HL-60/S4 treated with phorbol 12-myristate 13-acetate at 8.2 ng/mL for 4 days and 3 days (cell line): ENCODE results near the gene ZNF366.

ENCODE experiments used
- in situ Hi-C: fragments of 300-500 bp; cut with MboI; formaldehyde crosslinking; loops from 2 replicates; pipeline ENCODE4 v1.15.0; 2022; ENCODE audit warnings: low sequenced_read_pairs

ZNF366 gene

DNA sequence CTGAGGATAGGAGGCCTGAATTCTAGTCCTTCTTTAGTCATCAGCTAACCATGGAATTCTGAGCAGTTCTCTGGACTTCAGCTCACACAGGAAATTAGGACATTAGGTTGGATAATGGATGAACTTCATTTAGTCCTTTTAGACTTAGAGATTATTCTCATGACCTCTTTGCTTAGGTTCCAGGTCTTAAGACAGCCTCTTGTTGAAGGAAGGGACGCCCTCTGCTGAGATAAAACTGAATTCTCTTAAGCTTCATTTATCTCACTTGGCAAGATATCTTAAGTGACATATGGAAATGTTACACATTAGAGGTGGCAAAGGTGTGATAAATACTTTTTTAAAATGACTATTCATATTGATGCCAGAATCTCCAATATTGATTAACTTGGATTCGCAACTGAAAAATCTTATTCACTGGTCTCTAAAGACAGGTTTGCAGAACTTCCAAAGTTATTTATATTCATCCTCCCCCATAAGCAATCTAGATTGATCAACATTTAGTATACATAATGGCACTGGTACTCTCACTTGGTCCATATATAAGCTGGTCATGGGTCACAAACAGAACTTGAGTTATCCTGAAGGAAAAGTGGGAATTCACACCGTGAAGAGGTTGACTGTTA, 16.9 kb upstream of the ZNF366 start:
- in situ Hi-C loops = loop anchor here (25.0 kb wide), 1 partner anchor 162 kb away; no protein-coding TSS in a partner anchor

DNA sequence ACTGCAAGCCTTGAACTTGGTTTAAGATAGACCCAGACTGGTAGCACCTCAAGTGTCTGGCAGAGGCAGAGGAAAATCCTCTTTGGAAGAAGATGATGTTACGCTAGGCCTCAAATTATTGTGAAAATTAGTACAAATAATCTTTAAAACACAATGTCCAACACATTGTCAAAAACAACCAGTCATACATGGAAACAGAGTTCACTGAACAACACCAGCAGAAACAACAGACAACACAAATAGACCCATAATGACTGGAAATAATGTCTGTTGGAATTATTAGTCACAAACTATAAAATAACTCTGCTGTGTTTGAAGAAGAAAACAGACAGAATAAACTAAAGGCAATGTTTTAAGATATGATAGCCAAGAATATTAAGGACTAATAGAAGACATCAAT, 15.4 kb upstream of the ZNF366 start:
- in situ Hi-C loops = loop anchor here (25.0 kb wide), 1 partner anchor 160 kb away; no protein-coding TSS in a partner anchor

DNA sequence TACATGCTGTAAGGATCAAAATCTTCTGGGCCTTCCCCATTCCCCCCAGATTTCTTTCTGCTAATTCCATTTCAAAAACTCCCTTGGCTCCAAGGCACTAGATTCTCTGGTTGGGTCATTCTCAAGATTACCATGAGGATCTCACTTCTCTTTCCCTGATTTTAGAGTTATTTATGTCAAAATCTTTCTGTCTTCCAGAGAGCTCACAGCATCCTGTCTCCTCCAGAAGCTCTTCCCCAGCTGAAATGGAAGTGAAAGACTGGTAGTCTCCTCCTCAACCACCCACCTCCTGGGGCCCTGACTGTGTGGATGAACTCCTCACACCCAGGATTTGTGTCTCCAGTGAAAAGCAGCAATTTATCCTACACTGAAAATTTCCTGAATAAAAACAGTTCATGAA, 11.9 kb upstream of the ZNF366 start:
- in situ Hi-C loops = loop anchor here (25.0 kb wide), 1 partner anchor 157 kb away; no protein-coding TSS in a partner anchor

DNA sequence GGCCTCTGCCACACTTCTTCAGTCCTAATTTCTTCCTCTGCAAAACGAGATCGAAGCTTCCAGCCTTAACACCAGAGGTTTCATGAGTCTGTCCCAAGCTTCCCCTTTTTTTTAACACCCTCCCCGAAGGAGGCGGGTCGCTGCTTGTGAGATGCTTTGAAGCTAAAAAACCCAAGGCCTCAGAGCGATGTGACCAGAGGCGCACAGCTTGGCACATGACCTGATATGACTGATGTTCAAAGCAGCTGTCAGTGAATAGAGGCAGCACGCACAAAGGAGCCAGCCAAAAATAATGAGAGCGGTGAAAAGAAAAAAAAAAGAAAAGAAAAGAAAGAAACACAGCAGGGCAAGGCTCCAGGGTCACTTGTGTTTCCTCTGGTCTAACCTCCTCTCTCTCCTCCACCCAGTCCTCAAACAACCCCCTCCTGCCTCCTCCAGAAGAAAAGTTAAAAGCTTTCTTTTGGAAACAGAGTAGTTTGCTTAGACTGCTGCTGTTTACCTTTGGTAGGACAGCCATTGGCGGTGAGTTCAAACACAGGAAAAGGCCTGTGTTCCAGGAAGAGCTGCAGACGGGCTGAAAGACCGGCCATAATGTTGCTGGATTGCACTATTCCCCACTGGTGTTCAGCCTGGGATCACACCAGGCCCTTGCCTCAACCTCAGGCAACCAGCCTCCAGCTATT, 10.9 kb upstream of the ZNF366 start:
- in situ Hi-C loops = loop anchor here (25.0 kb wide), 1 partner anchor 156 kb away; no protein-coding TSS in a partner anchor

DNA sequence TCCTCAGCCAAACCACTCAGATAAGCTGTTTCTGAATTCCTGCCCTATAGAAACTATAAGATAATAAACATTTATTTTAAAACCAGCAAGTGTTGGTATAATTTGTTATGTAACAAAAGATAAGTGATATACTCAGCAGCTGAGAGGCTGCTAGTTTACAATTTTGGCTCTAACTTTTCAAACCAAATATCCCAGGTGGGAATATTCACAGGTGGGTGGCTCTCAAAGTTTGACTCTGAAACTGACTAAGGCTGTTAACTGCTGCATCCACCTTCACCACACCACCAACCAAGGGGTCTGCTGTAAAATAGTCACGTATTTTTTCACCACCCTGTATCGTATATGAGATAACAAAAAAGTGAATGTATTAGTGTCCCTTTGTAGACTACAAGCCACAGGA, 9.7 kb upstream of the ZNF366 start:
- in situ Hi-C loops = loop anchor here (25.0 kb wide), 1 partner anchor 155 kb away; no protein-coding TSS in a partner anchor

DNA sequence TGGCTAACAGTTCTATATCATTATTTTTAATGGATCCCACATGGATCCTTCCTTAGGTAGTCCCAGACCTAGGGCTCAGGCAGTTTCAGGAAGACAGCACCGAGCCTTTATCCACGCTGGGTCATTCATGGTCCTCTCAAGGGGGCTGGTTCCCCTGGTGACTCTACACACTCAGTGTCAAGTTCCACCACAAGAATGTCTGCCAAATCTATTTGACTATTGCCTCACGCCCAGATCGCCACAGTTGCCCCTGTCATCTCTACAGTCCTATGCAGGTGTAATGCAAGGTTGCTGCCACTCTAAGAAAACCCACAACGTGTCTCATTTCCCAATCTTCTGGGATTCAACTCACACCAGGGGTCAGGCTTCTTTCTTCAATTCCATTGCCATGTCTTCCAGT, 8.0 kb upstream of the ZNF366 start:
- in situ Hi-C loops = loop anchor here (25.0 kb wide), 1 partner anchor 153 kb away; no protein-coding TSS in a partner anchor

DNA sequence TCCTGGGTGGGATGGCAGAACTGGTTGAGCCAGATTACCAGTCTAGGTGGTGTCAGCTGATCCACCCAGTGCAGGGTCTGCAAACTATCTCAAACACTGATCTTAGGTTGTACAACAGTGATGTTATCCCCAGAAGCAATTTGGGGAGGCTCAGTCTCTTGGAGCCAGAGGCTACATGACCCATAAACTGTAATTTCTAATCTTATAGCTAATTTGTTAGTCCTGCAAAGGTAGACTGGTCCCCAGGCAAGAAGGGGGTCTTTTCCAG, 5.3 kb upstream of the ZNF366 start:
- in situ Hi-C loops = loop anchor here (25.0 kb wide), 1 partner anchor 150 kb away; no protein-coding TSS in a partner anchor

DNA sequence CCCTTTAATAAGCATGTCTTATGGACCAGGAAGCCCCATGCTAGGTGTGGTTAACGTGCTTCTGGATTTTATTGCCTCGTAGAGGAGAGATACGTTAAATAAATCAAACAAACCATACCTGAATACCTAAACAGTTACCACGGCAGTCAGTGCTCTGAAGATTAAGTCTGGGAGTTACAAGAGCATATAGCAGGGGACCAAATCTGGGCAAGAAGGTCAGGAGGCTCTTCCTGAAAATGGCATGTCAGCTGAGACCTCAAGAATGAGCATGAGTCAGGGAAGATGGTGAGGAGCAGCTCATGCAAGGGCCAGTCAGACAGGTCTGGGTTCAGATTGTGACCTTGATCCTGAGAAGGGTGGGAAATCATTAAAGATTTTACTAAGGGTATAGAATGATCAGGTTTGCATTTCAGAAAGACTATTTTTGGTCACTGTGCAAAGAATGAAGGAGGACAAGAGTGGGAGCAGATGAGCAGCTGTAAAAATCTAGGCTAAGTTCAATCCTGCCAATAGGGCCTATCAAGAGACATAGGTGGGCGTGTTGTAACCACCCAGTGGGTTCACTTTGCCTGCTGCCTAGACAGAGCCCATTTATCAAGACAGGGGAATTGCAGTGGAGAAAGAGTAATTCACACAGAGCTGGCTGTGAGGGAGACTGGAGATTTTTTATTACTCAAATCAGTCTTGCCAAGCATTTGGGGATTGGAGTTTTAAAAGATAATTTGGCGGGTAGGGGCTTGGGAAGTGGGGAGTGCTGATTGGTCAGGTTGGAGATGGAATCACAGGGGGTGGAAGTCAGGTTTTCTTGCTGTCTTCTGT, 4.8 kb upstream of the ZNF366 start:
- in situ Hi-C loops = loop anchor here (25.0 kb wide), 1 partner anchor 150 kb away; no protein-coding TSS in a partner anchor

DNA sequence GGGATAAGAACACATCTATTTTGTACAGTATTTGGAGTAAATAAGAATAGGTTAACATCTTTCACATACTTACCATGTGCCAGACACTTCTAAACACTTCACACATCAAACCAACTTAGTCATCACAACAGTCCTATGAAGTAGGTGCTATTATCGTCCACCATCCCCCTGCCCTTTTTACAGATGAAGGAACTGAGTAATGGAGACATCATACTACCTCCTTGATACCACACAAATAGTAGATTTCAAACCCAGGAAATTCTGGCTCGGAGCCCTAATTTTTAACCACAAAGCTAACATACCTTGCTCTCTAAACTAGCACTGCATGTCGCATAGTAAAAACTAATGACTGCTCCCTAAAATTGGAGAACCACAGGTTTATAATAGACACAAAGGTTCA, 4.2 kb upstream of the ZNF366 start:
- in situ Hi-C loops = loop anchor here (25.0 kb wide), 1 partner anchor 149 kb away; no protein-coding TSS in a partner anchor

DNA sequence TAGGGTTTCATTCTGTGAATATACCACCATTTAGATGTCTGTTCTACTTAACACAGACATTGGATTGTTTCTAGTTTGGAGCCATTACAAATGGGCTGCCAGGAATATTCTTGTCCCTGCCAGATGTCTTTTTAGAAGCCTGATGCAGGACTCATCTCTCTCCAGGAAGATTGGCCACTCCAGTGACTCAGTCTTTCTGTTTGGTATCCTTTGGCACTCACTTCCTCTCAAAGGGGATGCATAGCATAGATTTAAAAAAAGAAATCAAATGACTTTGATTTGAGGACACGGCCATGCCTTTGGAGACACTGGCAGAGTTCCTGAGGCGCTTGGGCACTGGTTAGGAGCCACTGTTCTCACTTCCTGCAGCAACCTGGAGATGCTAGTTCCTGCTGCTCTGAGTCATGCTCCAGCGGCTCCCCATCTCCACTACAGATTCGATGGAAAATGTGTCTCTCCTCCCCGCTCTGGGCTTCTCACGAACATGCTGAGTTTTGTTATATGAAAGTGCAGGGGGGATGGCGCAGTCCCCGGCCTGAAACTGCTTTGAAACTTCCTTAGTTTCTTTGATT, 3.5 kb upstream of the ZNF366 start:
- in situ Hi-C loops = loop anchor here (25.0 kb wide), 1 partner anchor 148 kb away; no protein-coding TSS in a partner anchor

DNA sequence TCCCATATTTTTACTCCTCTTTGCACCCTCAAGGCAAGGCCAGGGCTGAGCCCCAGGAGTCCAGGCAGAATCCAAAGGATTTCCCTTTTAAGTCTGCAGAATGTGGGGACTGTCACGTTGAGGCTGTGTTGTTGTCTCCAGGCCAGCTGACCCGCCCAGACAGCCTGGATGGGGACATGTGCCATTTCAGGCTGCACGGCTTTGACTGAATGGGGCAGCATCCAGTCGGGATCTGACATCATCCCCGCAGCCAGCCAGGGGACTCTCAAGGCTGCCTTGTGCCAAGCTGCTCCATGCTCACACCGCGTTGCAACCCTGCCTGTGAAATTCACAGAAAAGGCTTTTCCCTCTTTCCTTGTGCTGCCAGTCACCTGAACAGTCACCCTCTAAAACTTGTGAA, 2.2 kb upstream of the ZNF366 start:
- in situ Hi-C loops = loop anchor here (25.0 kb wide), 1 partner anchor 147 kb away; no protein-coding TSS in a partner anchor

DNA sequence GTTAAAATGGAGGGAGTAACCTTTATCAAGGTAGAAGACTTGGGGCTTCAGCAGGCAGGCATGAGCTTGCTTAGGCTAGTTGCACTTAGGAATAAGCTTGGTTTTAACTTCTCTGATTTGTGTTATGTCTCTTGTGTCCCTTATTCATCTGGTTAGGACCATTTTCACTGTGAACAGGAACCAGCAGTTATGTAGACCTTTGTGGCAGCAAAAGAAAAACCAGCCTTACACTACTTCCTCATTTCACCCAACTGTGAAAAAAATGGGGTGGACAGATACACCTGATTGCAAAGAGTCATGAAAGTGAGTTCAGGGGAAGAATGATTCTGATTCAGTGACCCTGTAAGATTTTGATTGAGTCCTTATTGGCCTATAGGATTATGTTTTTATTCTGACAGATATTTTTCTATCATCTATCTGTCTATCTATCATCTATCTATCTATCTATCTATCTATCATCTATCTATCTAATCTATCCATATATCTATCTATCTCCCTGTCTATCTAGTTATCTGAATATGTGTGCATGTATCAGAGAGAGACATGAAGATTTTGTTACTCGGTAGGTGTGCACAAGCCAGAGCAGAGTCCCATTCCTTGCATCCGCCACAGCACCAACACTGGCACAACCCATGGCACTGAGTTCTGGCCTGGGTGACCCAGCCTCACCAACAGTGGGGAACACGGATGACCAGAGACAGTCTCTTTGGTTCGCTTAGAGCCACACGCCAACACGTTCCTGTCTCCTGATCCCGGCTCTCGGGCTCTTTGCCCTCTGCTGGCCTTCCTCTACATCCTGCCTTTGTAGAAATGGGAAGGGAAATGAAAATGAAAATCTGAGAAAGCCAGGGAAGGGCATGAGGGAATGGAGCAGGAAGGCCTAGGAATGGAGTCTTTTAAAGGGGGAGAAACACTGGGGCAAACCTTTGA, 1.3 kb upstream of the ZNF366 start:
- in situ Hi-C loops = loop anchor here (25.0 kb wide), 1 partner anchor 146 kb away; no protein-coding TSS in a partner anchor

DNA sequence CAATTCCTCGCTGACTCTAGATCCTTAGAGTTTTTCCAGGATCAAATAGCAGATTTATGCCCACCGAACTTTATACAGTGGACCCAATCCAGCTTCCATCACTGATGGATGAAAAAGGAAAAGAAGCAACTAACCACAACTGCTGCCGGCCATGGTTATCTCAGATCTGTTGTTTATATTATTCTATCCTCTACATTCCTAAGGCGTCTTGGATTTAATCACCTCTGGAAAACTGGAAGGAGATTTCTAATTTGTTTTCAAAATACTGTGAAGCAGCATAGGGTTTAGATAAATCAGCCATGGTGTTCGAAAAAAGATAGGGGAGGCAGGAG, 663 bp upstream of the ZNF366 start:
- in situ Hi-C loops = loop anchor here (25.0 kb wide), 1 partner anchor 146 kb away; no protein-coding TSS in a partner anchor

DNA sequence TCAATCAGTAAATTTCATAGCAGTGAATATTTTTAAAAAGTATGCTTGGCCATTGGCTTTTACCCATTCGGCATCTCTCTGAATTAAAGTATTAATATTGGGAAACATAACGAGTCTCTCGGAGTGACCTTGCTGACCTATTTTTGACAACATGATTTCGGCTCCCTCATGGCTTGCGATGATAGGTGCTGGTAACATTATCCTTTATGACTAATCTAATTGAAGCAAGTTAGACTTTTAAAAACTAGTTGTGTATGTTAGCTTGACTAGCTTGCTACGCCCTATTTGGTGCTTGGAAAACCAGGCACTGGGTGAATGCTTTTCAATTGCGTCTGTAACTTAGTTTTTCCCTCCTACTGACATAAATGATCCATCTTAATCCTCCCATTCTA, 1.1 kb downstream of the ZNF366 start:
- in situ Hi-C loops = loop anchor here (25.0 kb wide), 1 partner anchor 144 kb away; no protein-coding TSS in a partner anchor

DNA sequence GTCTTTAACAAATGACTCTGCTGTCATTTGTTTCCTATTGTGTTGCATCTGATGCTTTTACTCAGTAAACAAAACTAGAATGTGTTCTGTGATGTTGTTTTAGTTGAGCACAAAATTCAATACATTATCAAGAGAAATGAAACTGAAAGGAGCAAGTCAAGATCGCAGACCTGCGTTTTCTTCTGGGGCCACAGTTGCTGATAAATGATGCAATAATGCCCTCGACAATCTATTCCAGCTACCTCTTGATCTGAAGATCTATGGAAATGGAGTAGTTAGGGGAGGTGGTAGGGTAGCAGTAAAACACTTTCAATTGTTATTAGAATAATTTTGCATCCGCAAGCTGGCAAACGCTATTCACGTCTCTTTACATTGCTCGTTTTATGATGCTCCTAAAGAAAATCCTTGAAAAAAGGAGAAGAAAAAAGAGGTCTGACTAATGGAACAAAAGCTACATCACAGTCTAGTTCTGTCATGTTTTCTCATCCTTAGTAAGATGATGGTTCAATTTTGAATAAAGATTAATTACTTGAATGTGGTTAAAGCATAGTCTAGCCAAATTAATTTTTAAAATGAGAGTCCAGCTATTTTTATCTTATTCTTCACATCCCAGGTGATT, 1.6 kb downstream of the ZNF366 start:
- in situ Hi-C loops = loop anchor here (25.0 kb wide), 1 partner anchor 143 kb away; no protein-coding TSS in a partner anchor

DNA sequence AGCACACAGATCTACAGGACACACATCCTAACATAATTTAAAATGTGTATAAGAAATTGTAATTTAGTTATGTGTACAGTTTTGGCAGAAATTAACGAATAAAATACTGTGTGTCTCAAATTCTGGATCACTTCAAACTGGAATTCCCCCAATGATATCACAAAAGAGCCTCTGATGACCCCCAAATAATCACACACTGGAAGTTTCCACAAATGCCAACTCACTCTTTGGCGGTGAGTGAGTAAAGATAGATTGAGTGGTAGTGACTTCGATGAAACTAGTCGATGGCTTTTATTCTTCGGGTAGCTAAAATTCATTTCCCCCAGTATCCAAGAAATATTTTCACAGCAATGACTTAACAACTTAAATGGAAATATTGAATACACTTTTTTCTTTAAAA, 2.2 kb downstream of the ZNF366 start:
- in situ Hi-C loops = loop anchor here (25.0 kb wide), 1 partner anchor 143 kb away; no protein-coding TSS in a partner anchor

DNA sequence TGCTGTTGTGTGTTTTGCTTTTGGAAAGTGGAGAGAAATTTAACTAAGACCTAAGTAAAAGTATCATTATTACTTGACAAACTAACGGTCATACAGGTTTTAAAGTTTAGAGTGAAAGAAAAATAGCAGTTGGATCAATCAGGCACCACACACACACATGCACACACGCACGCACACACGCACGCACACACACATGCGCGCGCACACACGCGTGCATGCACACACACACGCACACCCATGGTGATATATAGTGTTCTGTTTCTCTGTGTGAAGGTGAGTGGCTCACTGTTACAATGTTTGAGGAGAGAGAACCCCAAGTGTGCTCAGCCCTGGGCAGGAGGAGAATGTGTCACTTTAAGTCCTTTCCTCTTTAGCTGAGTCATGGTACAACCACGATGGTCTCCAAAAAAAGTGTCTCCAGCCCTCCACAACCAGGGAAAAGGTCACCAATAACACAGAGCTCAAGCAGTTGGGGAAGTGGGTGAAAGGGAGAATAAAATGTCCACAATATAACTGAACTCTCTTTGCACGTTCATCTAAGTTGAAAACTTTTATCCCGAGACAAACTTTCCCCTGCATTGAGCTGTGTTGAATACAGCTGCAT, 3.2 kb downstream of the ZNF366 start:
- in situ Hi-C loops = loop anchor here (25.0 kb wide), 1 partner anchor 142 kb away; no protein-coding TSS in a partner anchor

DNA sequence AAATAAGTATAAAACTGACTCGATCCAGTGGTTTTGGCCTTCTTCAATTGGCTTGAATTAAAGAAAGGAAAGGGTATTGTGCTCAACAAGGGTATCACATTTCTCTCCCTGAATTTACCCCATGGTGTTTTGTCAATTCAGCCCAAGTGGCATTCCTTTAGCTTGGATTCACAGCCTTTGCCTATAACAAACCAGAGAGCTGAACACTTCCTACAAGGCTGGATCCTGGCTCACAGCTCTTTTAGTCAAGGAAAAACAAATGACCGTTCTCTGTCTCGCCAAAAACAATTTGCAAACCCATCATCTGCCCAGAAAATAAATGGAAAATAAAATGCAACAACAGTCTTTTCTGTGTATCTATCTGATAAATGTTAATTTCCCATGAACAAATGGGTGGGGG, 5.7 kb downstream of the ZNF366 start:
- in situ Hi-C loops = loop anchor here (25.0 kb wide), 1 partner anchor 139 kb away; no protein-coding TSS in a partner anchor

DNA sequence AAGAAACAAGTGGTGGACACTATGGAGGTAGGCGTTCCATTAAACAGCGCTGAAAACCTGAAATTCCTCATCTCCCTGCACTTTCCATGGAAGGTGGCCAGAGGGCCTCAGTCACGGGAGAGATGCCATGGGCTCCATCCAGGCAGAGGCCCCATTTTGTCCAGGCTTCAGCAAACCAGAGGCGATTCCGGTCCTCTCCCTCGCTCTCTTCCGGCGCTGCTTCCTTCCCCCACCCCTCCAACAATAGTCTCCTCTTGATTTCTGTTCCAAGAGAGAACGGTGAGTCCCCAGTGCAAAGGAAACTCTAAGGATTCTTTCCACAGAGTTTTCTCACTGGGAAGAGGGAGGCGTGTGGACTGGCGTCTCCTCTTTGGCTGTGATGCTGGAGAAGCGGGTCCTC, 7.5 kb downstream of the ZNF366 start:
- in situ Hi-C loops = loop anchor here (25.0 kb wide), 1 partner anchor 137 kb away; no protein-coding TSS in a partner anchor
